Esophagus muscularis mucosa (tissue), 4 donors: ENCODE results near the gene HYI. TPM values are rescaled to one million over a fixed set of nuclear protein-coding genes. Genes with fewer than 3 reads are reported as not detected.

Experiments
- DNase-seq: peaks from one replicate; pipeline ENCODE4 v3.0.0-alpha.2; 2017; ENCODE audit errors: extremely low spot score
- H3K27ac ChIP-seq, 4 donors: fragments of 200-600 bp; sonication (generic); replicated peaks in 1 of 4; 1 replicate in 3 of 4; 2 replicates in 1 of 4; pipeline ENCODE4 v1.5.1; 2016 to 2019; ENCODE audit warnings: mild to moderate bottlenecking in 1 of 4
- H3K27me3 ChIP-seq, 4 donors: fragments of 200-600 bp; sonication (generic); one replicate each; pipeline versions ENCODE4 v1.5.1 to v1.6.0; 2016 to 2019
- H3K36me3 ChIP-seq, 4 donors: fragments of 200-600 bp; sonication (generic); one replicate each; pipeline ENCODE4 v1.5.1; 2016 to 2019
- H3K4me1 ChIP-seq, 4 donors: fragments of 200-600 bp; sonication (generic); one replicate each; pipeline ENCODE4 v1.5.1; 2016 to 2019
- H3K4me3 ChIP-seq, 4 donors: fragments of 200-600 bp; sonication (generic); 1 replicate in 2 of 4; 2 replicates in 2 of 4; pipeline ENCODE4 v1.5.1; 2016 to 2019; ENCODE audit warnings: mild to moderate bottlenecking in 4 of 4, moderate library complexity in 1 of 4
- H3K9me3 ChIP-seq, 4 donors: fragments of 200-600 bp; sonication (generic); 1 replicate in 3 of 4; 2 replicates in 1 of 4; pipeline ENCODE4 v1.5.1; 2016 to 2019
- EP300 ChIP-seq: sonication (generic); formaldehyde crosslinking; IDR thresholded peaks from one replicate; pipeline ENCODE4 v1.6.1; 2017; ENCODE audit warnings: antibody characterized with exemption
- POLR2A ChIP-seq: fragments of 450-650 bp; IDR thresholded peaks from one replicate; pipeline ENCODE4 v1.6.1; 2017; ENCODE audit warnings: antibody characterized with exemption, moderate library complexity, mild to moderate bottlenecking, low read depth
- POLR2AphosphoS5 ChIP-seq, 2 donors: sonication (generic); formaldehyde crosslinking; IDR thresholded peaks; one replicate each; pipeline ENCODE4 v1.6.1; 2017; ENCODE audit warnings: antibody characterized with exemption in 2 of 2
- WGBS: methylation state at CpG from one replicate; pipeline ENCODE4 v1.1.5; 2018; 5-methylcytosine and 5-hydroxymethylcytosine counted together
- intact Hi-C: fragments of 100-400 bp; cut with DNase I; formaldehyde crosslinking; loops from one replicate; pipeline ENCODE4 v1.15.1; 2023
- total RNA-seq, 4 donors: library from RNA; depleted of rRNA; stranded (reverse); fragments of >200 nt; gene quantifications; one replicate each; pipeline versions ENCODE4 v1.1.0 to v1.2.1, GENCODE V29; 2016
- TF ChIP-seq, protein P1 (sequence below), 3 experiments: fragments of 200-600 bp in 2 of 3; fragments of 450-650 bp in 1 of 3; sonication (generic) in 2 of 3; IDR thresholded peaks; one replicate each; pipeline ENCODE4 v1.5.1; 2017 to 2019; ENCODE audit warnings: antibody characterized with exemption in 3 of 3, mild to moderate bottlenecking in 2 of 3, moderate library complexity in 1 of 3

The HYI gene
- total RNA-seq, 4 donors from 2014 or later, result 36.3 to 60.5 (median 50.6) TPM

- TF ChIP-seq EP300 (no peak), POLR2AphosphoS5 (IDR thresholded peaks at IDR 0.05) (no peak), POLR2A (no peak)
- TF ChIP-seq, protein P1, sequence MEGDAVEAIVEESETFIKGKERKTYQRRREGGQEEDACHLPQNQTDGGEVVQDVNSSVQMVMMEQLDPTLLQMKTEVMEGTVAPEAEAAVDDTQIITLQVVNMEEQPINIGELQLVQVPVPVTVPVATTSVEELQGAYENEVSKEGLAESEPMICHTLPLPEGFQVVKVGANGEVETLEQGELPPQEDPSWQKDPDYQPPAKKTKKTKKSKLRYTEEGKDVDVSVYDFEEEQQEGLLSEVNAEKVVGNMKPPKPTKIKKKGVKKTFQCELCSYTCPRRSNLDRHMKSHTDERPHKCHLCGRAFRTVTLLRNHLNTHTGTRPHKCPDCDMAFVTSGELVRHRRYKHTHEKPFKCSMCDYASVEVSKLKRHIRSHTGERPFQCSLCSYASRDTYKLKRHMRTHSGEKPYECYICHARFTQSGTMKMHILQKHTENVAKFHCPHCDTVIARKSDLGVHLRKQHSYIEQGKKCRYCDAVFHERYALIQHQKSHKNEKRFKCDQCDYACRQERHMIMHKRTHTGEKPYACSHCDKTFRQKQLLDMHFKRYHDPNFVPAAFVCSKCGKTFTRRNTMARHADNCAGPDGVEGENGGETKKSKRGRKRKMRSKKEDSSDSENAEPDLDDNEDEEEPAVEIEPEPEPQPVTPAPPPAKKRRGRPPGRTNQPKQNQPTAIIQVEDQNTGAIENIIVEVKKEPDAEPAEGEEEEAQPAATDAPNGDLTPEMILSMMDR (IDR thresholded peaks at IDR 0.05), result no peak
- H3K9me3 ChIP-seq, result no peaks in the 10 kb centered on the region
- intact Hi-C loops, result no loop called here
- H3K4me3 ChIP-seq, result no peak overlapping the region
- peaks cover 77 to 100% (median 99%) of the 10 kb centered on the region in 4 donors for H3K36me3 ChIP-seq
- no peak overlapping the region for H3K27ac ChIP-seq
- DNase-seq, result no peak
- H3K4me1 ChIP-seq, result no peaks in the 10 kb centered on the region
- no peaks in the 10 kb centered on the region for H3K27me3 ChIP-seq
- 92% methylated on average over 23 of the region's 23 CpGs for WGBS
Measured at GRCh38 chr1:43423672-43424550, 29.8 kb downstream of the HYI start.

- WGBS, result 94% methylated on average over 16 of the region's 16 CpGs
- Histone ChIP-seq H3K27ac (no peak overlapping the region), H3K4me3 (no peak overlapping the region), H3K4me1 (no peaks in the 10 kb centered on the region), H3K9me3 (no peaks in the 10 kb centered on the region), H3K27me3 (no peaks in the 10 kb centered on the region), H3K36me3 (peaks cover 77 to 100% (median 99%) of the 10 kb centered on the region in 4 donors)
- intact Hi-C loops, result no loop called here
- DNase-seq, result no peak
- TF ChIP-seq, protein P1 (IDR thresholded peaks at IDR 0.05), result no peak
- no peak for TF ChIP-seq POLR2A
- TF ChIP-seq EP300, result no peak
- no peak for TF ChIP-seq POLR2AphosphoS5 (IDR thresholded peaks at IDR 0.05)
Measured at GRCh38 chr1:43422995-43423671, 30.6 kb downstream of the HYI start.

DNA sequence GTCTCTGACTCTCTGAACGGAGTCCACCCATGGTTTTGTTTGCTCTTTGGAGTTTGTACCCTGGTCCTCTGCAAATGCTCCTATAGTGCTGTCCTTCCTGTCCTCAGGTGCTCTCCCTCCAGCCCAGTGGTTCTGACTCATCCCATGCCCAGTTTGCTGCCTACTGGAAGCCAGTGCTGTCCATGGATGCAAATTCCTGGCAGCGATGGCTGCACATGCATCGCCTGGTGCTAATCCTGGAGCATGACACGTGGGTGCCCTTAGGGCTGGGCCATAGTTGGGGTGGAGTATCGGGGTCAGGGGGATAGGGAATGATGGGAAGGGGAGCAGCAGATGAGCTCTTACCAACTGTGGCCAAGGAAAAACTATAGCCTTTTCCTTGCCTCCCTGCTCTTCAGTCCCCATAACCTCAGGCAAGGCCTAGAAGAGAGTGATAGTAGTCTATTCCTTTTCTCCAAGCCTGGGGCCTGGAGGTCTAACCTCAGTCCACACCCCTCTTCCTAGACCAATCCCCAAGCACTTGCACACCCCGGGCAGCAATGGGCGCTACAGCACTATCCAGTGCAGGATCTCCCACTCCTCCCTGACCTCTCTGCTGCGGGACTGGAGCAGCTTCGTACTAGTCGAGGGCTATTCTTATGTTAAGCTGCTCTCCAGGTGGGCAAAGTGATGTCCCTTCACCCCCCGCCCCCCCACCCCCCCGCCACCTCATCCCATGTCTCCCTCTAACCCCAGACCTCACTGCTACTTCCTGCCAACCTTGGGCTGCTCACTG lies 31.6 kb downstream of the HYI start:
- no peak for DNase-seq
- Histone ChIP-seq H3K27ac (no peak overlapping the region), H3K9me3 (no peaks in the 10 kb centered on the region), H3K4me1 (no peaks in the 10 kb centered on the region), H3K27me3 (no peaks in the 10 kb centered on the region), H3K36me3 (peaks cover 68 to 100% (median 99%) of the 10 kb centered on the region in 4 donors), H3K4me3 (no peak overlapping the region)
- WGBS, result 89% methylated on average over 9 of the region's 12 CpGs
- intact Hi-C loops, result no loop called here
- TF ChIP-seq POLR2A, result no peak
- TF ChIP-seq EP300, result no peak
- TF ChIP-seq, protein P1 (IDR thresholded peaks at IDR 0.05), result no peak
- TF ChIP-seq POLR2AphosphoS5 (IDR thresholded peaks at IDR 0.05), result no peak

DNA sequence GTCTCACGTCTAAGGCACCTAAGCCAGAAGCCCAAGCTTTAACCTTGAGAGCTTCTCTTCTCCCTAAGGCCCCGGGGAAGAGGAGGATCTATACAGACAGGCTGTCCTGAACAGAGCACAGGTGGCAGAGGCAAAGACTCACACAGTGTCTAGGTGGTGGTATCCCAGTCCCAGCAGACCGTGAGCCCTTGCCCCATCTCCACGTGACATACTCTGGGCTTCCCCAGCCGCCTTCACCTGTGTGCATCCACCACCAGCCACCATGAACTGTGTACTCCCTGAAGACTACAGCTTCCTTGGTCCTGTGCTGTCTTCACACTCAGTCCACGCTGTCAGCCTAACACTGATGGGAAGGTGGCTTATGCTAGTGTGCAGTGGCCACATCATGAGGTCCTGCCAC lies 32.3 kb downstream of the HYI start:
- 88% methylated on average over 5 of the region's 6 CpGs for WGBS
- H3K4me1 ChIP-seq, result no peaks in the 10 kb centered on the region
- H3K36me3 ChIP-seq, result peaks cover 60 to 100% (median 99%) of the 10 kb centered on the region in 4 donors
- no peak for TF ChIP-seq POLR2A
- TF ChIP-seq EP300, result no peak
- TF ChIP-seq, protein P1 (IDR thresholded peaks at IDR 0.05), result no peak
- no peak for TF ChIP-seq POLR2AphosphoS5 (IDR thresholded peaks at IDR 0.05)
- no peak for DNase-seq
- no peak overlapping the region for H3K27ac ChIP-seq
- intact Hi-C loops, result no loop called here
- H3K4me3 ChIP-seq, result no peak overlapping the region
- H3K9me3 ChIP-seq, result no peaks in the 10 kb centered on the region
- no peaks in the 10 kb centered on the region for H3K27me3 ChIP-seq
